COLO668 (cell line): ENCODE measurements around the gene SYNJ2.

ENCODE experiments used
- DNase-seq: peaks from one replicate; lab custom pipeline; 2025; ENCODE audit not compliant: unreplicated experiment; lab: John Stamatoyannopoulos, UW

Gene SYNJ2

GRCh38 chr6:158024566-158025297 lies 43.1 kb downstream of the SYNJ2 start:
- no peak for DNase-seq

GRCh38 chr6:158026054-158026900 lies 44.6 kb downstream of the SYNJ2 start:
- peak; percentile 84 for DNase-seq

- no peak for DNase-seq
Measured at GRCh38 chr6:158026901-158027589, 45.4 kb downstream of the SYNJ2 start.

GRCh38 chr6:158027590-158028285 lies 46.1 kb downstream of the SYNJ2 start:
- DNase-seq = no peak

- DNase-seq = no peak
Measured at GRCh38 chr6:158028421-158028820, 46.8 kb downstream of the SYNJ2 start.

- no peak for DNase-seq
Measured at GRCh38 chr6:158028876-158029275, 47.2 kb downstream of the SYNJ2 start.

GRCh38 chr6:158029668-158030230 lies 48.1 kb downstream of the SYNJ2 start:
- DNase-seq = no peak

GRCh38 chr6:158030380-158031300 lies 49.0 kb downstream of the SYNJ2 start:
- no peak for DNase-seq

GRCh38 chr6:158031381-158032353 lies 50.0 kb downstream of the SYNJ2 start:
- DNase-seq = no peak

GRCh38 chr6:158032354-158032733 lies 50.7 kb downstream of the SYNJ2 start:
- no peak for DNase-seq

GRCh38 chr6:158033077-158033750 lies 51.6 kb downstream of the SYNJ2 start:
- no peak for DNase-seq

GRCh38 chr6:158033751-158034702 lies 52.4 kb downstream of the SYNJ2 start:
- DNase-seq = peak; percentile 60

- DNase-seq = no peak
Measured at GRCh38 chr6:158036261-158036660, 54.6 kb downstream of the SYNJ2 start.

- DNase-seq = no peak
Measured at GRCh38 chr6:158037021-158037420, 55.4 kb downstream of the SYNJ2 start.

- no peak for DNase-seq
Measured at GRCh38 chr6:158037771-158038170, 56.1 kb downstream of the SYNJ2 start.

GRCh38 chr6:158038291-158039177 lies 56.9 kb downstream of the SYNJ2 start:
- no peak for DNase-seq
